ENCODE measurements around the gene LCP2. TPM values are rescaled to one million over a fixed set of nuclear protein-coding genes. Genes with fewer than 3 reads are reported as not detected.

LCP2 gene
- total RNA-seq, 4 donors from 2014 or later: 27.5 to 53.8 (median 47.3) TPM

- H3K36me3 ChIP-seq: no peaks in the 10 kb centered on the region
- WGBS, 2 donors: 85 to 92% methylated on average over 2 of the region's 2 CpGs
- no peak overlapping the region for H3K4me3 ChIP-seq
- no peak for DNase-seq (ENCODE audit: low spot score in 2 of 2)
- peak overlapping the region in 1 of 4 donors; percentile 40 for H3K27ac ChIP-seq
- H3K9me3 ChIP-seq: no peaks in the 10 kb centered on the region
- H3K4me1 ChIP-seq: peaks cover 0 to 39% (median 18%) of the 10 kb centered on the region in 4 donors
- H3K27me3 ChIP-seq: no peaks in the 10 kb centered on the region
- TF ChIP-seq EP300 (IDR thresholded peaks at IDR 0.05) (no peak), POLR2A (IDR thresholded peaks at IDR 0.05) (no peak), CTCF (IDR thresholded peaks at IDR 0.05) (no peak)
Observed at GRCh38 chr5:170276140-170276539, 21.4 kb downstream of the LCP2 start.

- TF ChIP-seq CTCF (IDR thresholded peaks at IDR 0.05) (no peak), POLR2A (IDR thresholded peaks at IDR 0.05) (no peak), EP300 (IDR thresholded peaks at IDR 0.05) (no peak)
- Histone ChIP-seq H3K4me3 (no peak overlapping the region), H3K27ac (peak overlapping the region in 1 of 4 donors; percentile 1), H3K9me3 (no peaks in the 10 kb centered on the region), H3K4me1 (peaks cover 0 to 33% (median 17%) of the 10 kb centered on the region in 4 donors), H3K36me3 (no peaks in the 10 kb centered on the region), H3K27me3 (no peaks in the 10 kb centered on the region)
- 83 to 85% methylated on average over 8 of the region's 8 CpGs for WGBS, 2 donors
- DNase-seq (ENCODE audit: low spot score in 2 of 2): no peak
Observed at GRCh38 chr5:170275376-170275994, 22.1 kb downstream of the LCP2 start.

GRCh38 chr5:170273968-170274710 is 23.4 kb downstream of the LCP2 start:
- Histone ChIP-seq H3K9me3 (no peaks in the 10 kb centered on the region), H3K4me3 (no peak overlapping the region), H3K4me1 (peaks cover 0 to 25% (median 7%) of the 10 kb centered on the region in 4 donors), H3K27me3 (no peaks in the 10 kb centered on the region), H3K27ac (no peak overlapping the region), H3K36me3 (no peaks in the 10 kb centered on the region)
- WGBS, 2 donors: 73 to 74% methylated on average over 8 of the region's 8 CpGs
- TF ChIP-seq POLR2A (IDR thresholded peaks at IDR 0.05): no peak
- TF ChIP-seq EP300 (IDR thresholded peaks at IDR 0.05): no peak
- TF ChIP-seq CTCF (IDR thresholded peaks at IDR 0.05): no peak
- DNase-seq (ENCODE audit: low spot score in 2 of 2): no peak

- no peak overlapping the region for H3K4me3 ChIP-seq
- H3K27ac ChIP-seq: peak overlapping the region in 1 of 4 donors; percentile 11
- no peak for DNase-seq (ENCODE audit: low spot score in 2 of 2)
- TF ChIP-seq EP300 (IDR thresholded peaks at IDR 0.05): no peak
- TF ChIP-seq POLR2A (IDR thresholded peaks at IDR 0.05): no peak
- TF ChIP-seq CTCF (IDR thresholded peaks at IDR 0.05): no peak
- 85% methylated on average over 15 of the region's 15 CpGs for WGBS, 2 donors
- no peaks in the 10 kb centered on the region for H3K9me3 ChIP-seq
- H3K27me3 ChIP-seq: no peaks in the 10 kb centered on the region
- no peaks in the 10 kb centered on the region for H3K36me3 ChIP-seq
- peaks cover 0 to 52% (median 28%) of the 10 kb centered on the region in 4 donors for H3K4me1 ChIP-seq
Observed at GRCh38 chr5:170270293-170271069, 27.1 kb downstream of the LCP2 start.

Measured in tibial nerve (tissue), 4 donors.